Upper lobe of left lung (tissue), 6 donors: Measurements from ENCODE around the gene GPR176. TPM values are rescaled to one million over a fixed set of nuclear protein-coding genes. Genes with fewer than 3 reads are reported as not detected.
A peak's percentile ranks its signal among the peaks of the same experiment; 100 is the strongest.

Source experiments
- ATAC-seq, 2 donors: fragments of 200-7000 bp; cut with Tn5 transposase; one replicate each; pipeline ENCODE4 v1.9.1; 2022; ENCODE audit warnings: mild to moderate bottlenecking in 2 of 2, moderate library complexity in 2 of 2; ENCODE audit not compliant: low FRiP score in 2 of 2
- DNase-seq, 2 donors: peaks; one replicate each; pipeline ENCODE4 v3.0.0-alpha.2; 2019 to 2020
- H3K27ac ChIP-seq, 4 donors: fragments of 200-600 bp; sonication (generic); one replicate each; pipeline ENCODE4 v1.5.1; 2016 to 2019
- H3K27me3 ChIP-seq, 4 donors: fragments of 200-600 bp; sonication (generic); one replicate each; pipeline ENCODE4 v1.5.1; 2017 to 2019
- H3K36me3 ChIP-seq, 4 donors: fragments of 200-600 bp; sonication (generic); one replicate each; pipeline ENCODE4 v1.5.1; 2016 to 2019
- H3K4me1 ChIP-seq, 4 donors: fragments of 200-600 bp; sonication (generic); one replicate each; pipeline ENCODE4 v1.5.1; 2018 to 2019
- H3K4me3 ChIP-seq, 4 donors: fragments of 200-600 bp; sonication (generic); one replicate each; pipeline ENCODE4 v1.5.1; 2017 to 2019; ENCODE audit warnings: mild to moderate bottlenecking in 2 of 4, moderate library complexity in 1 of 4
- H3K9me3 ChIP-seq, 4 donors: fragments of 200-600 bp; sonication (generic); one replicate each; pipeline ENCODE4 v1.5.1; 2018 to 2019
- EP300 ChIP-seq, 4 donors: sonication (generic); formaldehyde crosslinking; IDR thresholded peaks; one replicate each; pipeline ENCODE4 v1.5.1; 2017; ENCODE audit warnings: antibody characterized with exemption in 4 of 4, control low read depth in 2 of 4
- POLR2A ChIP-seq, 4 donors: fragments of 450-650 bp; IDR thresholded peaks; one replicate each; pipeline ENCODE4 v1.5.1; 2016 to 2017; ENCODE audit warnings: antibody characterized with exemption in 4 of 4, mild to moderate bottlenecking in 2 of 4
- POLR2AphosphoS5 ChIP-seq, 2 donors: sonication (generic); formaldehyde crosslinking; IDR thresholded peaks; one replicate each; pipeline ENCODE4 v1.5.1; 2017; ENCODE audit warnings: antibody characterized with exemption in 2 of 2
- WGBS, 2 donors: methylation state at CpG; one replicate each; pipeline ENCODE4 v1.1.5; 2017 to 2018; 5-methylcytosine and 5-hydroxymethylcytosine counted together
- total RNA-seq, 6 donors: library from RNA; depleted of rRNA in 4 of 6; stranded (reverse); fragments of >200 nt in 4 of 6; gene quantifications; one replicate each; pipeline versions ENCODE4 v1.1.0 to v1.2.1, GENCODE V29; 2016 to 2021
- TF ChIP-seq, protein P1 (sequence below), 6 experiments: fragments of 450-650 bp in 4 of 6; fragments of 200-600 bp in 2 of 6; sonication (generic) in 2 of 6; IDR thresholded peaks; one replicate each; pipeline ENCODE4 v1.5.1; 2016 to 2019; ENCODE audit warnings: antibody characterized with exemption in 6 of 6
- donor health status: DM: no; HTN: no; CAD: no; lungs with moderate emphysema.
- donor health status: DM: no; HTN: yes; CAD: no; lungs with severe emphysema.

Gene GPR176
- total RNA-seq, 6 donors from 2014 or later = 1.4 to 12.0 (median 4.9) TPM

DNA sequence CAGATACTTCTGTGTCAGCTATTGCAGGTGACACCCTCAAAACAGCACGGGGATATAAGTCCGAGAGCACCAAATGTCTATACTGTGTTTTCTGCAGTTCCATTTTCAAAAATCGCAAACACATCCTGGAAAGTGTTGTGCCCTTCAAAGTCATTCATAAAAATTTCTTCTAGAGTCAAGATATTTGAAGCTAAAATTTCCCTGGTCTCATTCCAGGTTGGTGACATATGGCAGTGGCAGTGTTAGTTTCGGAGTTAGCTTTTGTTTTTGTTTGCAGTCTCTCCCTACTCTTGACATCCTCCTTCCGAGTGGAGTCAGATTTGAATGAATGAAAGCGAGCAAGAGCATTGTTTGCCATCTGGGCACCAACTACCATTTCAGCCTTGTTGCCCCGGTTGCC is 134.2 kb downstream of the GPR176 start:
- H3K27me3 ChIP-seq = no peaks in the 10 kb centered on the region
- WGBS, 2 donors = 58 to 68% methylated on average over 7 of the region's 7 CpGs
- no peak for ATAC-seq

DNA sequence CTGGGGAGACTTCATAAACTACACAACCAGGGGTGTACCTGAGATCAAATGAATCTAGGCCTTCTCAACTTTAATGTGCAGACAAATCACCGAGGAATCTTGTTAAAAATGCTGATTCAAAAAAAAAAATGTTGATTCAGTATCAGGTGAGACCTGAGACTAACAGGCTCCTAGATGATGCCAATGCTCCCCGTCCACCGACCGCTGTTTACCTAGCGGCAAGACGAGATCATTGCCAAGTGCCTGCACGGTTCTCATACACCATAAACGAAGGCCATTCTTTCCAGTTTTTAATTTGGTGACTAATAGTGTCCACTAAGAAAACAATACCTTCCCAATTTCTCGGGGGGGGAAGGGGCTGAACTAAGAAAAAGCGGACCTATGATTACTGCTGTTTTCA is 134.9 kb downstream of the GPR176 start:
- no peak for DNase-seq

More for the DNA sequence above, 134.2 kb downstream of the GPR176 start:
- Histone ChIP-seq H3K4me1 (peaks cover 13 to 42% (median 23%) of the 10 kb centered on the region in 4 donors), H3K27ac (no peak overlapping the region), H3K36me3 (no peaks in the 10 kb centered on the region), H3K9me3 (no peaks in the 10 kb centered on the region), H3K4me3 (no peak overlapping the region)
- TF ChIP-seq EP300 (IDR thresholded peaks at IDR 0.05) (no peak), POLR2AphosphoS5 (IDR thresholded peaks at IDR 0.05) (no peak), POLR2A (IDR thresholded peaks at IDR 0.05) (no peak)
- TF ChIP-seq, protein P1, sequence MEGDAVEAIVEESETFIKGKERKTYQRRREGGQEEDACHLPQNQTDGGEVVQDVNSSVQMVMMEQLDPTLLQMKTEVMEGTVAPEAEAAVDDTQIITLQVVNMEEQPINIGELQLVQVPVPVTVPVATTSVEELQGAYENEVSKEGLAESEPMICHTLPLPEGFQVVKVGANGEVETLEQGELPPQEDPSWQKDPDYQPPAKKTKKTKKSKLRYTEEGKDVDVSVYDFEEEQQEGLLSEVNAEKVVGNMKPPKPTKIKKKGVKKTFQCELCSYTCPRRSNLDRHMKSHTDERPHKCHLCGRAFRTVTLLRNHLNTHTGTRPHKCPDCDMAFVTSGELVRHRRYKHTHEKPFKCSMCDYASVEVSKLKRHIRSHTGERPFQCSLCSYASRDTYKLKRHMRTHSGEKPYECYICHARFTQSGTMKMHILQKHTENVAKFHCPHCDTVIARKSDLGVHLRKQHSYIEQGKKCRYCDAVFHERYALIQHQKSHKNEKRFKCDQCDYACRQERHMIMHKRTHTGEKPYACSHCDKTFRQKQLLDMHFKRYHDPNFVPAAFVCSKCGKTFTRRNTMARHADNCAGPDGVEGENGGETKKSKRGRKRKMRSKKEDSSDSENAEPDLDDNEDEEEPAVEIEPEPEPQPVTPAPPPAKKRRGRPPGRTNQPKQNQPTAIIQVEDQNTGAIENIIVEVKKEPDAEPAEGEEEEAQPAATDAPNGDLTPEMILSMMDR (IDR thresholded peaks at IDR 0.05) = no peak
- no peak for DNase-seq

DNA sequence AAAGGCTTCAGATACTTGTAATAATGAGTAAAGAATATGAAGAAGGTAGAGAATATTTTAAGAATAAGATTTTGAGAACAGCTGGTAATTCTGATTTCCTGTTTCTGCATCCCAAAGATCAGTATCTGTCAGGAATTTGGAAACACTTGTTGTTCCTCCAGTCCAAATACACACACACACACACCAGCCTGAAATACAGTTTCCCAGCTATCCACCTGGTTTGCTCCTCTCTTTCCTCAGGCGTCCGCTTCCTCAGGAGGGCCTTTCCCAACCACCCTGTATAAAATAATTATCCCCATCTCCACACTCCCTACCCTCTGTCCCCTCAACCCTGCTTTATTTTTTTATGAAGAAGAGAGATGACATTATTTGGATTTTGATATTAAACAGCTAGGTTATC is 135.4 kb downstream of the GPR176 start:
- 82 to 85% methylated on average over 2 of the region's 2 CpGs for WGBS, 2 donors
- no peak for ATAC-seq
- no peaks in the 10 kb centered on the region for H3K9me3 ChIP-seq

More for the DNA sequence above, 134.9 kb downstream of the GPR176 start:
- ATAC-seq = no peak
- Histone ChIP-seq H3K4me3 (no peak overlapping the region), H3K27me3 (no peaks in the 10 kb centered on the region), H3K36me3 (no peaks in the 10 kb centered on the region), H3K27ac (no peak overlapping the region), H3K4me1 (peaks cover 13 to 42% (median 23%) of the 10 kb centered on the region in 4 donors), H3K9me3 (no peaks in the 10 kb centered on the region)
- WGBS, 2 donors = 72% methylated on average over 10 of the region's 10 CpGs
- no peak for TF ChIP-seq EP300 (IDR thresholded peaks at IDR 0.05)
- TF ChIP-seq, protein P1 (IDR thresholded peaks at IDR 0.05) = no peak
- TF ChIP-seq POLR2A (IDR thresholded peaks at IDR 0.05) = no peak
- TF ChIP-seq POLR2AphosphoS5 (IDR thresholded peaks at IDR 0.05) = no peak

DNA sequence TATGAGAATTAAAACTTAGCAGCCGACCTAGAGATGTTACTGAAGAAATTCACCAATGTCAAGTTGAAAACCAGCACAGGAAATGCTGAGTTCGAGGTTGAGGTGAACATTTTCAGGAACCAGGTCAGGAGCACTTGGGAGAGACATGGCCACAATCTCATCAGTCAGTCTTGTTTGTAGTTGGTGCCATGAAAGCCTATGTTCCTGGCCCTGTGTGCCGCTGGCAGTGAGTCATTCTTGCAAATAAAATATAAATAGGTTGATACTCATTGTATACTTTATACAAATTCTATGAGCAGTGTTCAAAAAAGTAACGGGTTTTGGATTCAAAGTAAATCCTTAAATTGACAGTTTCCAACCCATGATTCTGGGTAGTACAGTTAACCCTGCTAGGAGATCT is 135.9 kb downstream of the GPR176 start:
- peak overlapping the region in 2 of 4 donors; percentile 83 to 86 for H3K27ac ChIP-seq
- TF ChIP-seq EP300 (IDR thresholded peaks at IDR 0.05) (no peak), POLR2A (IDR thresholded peaks at IDR 0.05) (no peak), POLR2AphosphoS5 (IDR thresholded peaks at IDR 0.05) (no peak)
- TF ChIP-seq, protein P1 (IDR thresholded peaks at IDR 0.05) = no peak
- H3K4me1 ChIP-seq = peaks cover 13 to 42% (median 23%) of the 10 kb centered on the region in 4 donors
- ATAC-seq (no peak), DNase-seq (no peak)
- 30 to 44% methylated on average over 4 of the region's 4 CpGs for WGBS, 2 donors
- no peaks in the 10 kb centered on the region for H3K36me3 ChIP-seq
- H3K27me3 ChIP-seq = no peaks in the 10 kb centered on the region
- H3K9me3 ChIP-seq = no peaks in the 10 kb centered on the region
- H3K4me3 ChIP-seq = peak overlapping the region in 1 of 4 donors; percentile 78

More for the DNA sequence above, 135.4 kb downstream of the GPR176 start:
- peaks cover 13 to 42% (median 23%) of the 10 kb centered on the region in 4 donors for H3K4me1 ChIP-seq
- H3K27me3 ChIP-seq = no peaks in the 10 kb centered on the region
- no peak overlapping the region for H3K4me3 ChIP-seq
- no peak for DNase-seq
- H3K36me3 ChIP-seq = no peaks in the 10 kb centered on the region
- no peak for TF ChIP-seq POLR2A (IDR thresholded peaks at IDR 0.05)
- no peak for TF ChIP-seq EP300 (IDR thresholded peaks at IDR 0.05)
- no peak for TF ChIP-seq POLR2AphosphoS5 (IDR thresholded peaks at IDR 0.05)
- TF ChIP-seq, protein P1 (IDR thresholded peaks at IDR 0.05) = no peak
- no peak overlapping the region for H3K27ac ChIP-seq

DNA sequence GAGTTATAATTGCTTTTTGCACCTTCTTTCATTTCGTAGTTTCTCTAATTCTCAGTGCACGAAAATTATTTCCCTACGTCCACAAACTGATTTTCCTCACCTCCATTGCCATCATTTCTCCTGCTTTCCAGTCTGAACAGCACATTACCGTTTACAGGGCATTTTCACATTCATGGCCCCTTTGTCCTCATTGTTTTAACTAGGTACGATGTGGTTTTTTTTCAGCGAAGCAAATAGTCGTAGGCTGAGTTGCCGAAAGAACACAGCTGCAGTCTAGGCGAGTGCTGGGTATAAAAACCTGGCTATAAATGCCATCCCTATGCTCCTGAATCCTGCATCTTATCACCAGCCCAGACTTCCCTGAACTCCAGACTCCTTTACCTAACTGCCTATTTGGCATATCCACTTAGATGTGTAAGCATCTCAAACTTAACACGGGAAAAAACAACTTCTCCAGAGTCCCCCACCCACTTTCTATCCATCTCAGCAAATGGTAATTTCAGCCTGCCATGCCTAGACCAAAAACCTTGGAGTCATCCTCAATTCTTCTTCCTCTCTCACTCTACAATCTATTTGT is 136.7 kb downstream of the GPR176 start:
- Histone ChIP-seq H3K9me3 (no peaks in the 10 kb centered on the region), H3K27me3 (no peaks in the 10 kb centered on the region), H3K27ac (peak overlapping the region; percentile 50 to 86 (median 78)), H3K4me3 (peak overlapping the region; percentile 52 to 94 (median 75)), H3K36me3 (no peaks in the 10 kb centered on the region), H3K4me1 (peaks cover 13 to 42% (median 23%) of the 10 kb centered on the region in 4 donors)
- 2 to 3% methylated on average over 10 of the region's 10 CpGs for WGBS, 2 donors
- DNase-seq = no peak
- no peak for ATAC-seq
- TF ChIP-seq POLR2AphosphoS5 (IDR thresholded peaks at IDR 0.05) (no peak), EP300 (IDR thresholded peaks at IDR 0.05) (no peak), POLR2A (IDR thresholded peaks at IDR 0.05) (no peak)
- TF ChIP-seq, protein P1 (IDR thresholded peaks at IDR 0.05) = no peak
